Mesodermal cell (in vitro differentiated cells): ENCODE data around the gene ORC6. TPM values are rescaled to one million over a fixed set of nuclear protein-coding genes. Genes with fewer than 3 reads are reported as not detected.
"Not testable (repeated sequence)": the region's sequence is repeated elsewhere in the genome, so short reads cannot be mapped to it uniquely, and the experiment has no call there.

Experiments used
- H3K27ac ChIP-seq: 2 replicates; pipeline ENCODE4 v1.7.0; 2013; ENCODE audit warnings: mild to moderate bottlenecking, low read depth, low read length, moderate library complexity; ENCODE audit not compliant: severe bottlenecking
- H3K36me3 ChIP-seq: 2 replicates; pipeline ENCODE4 v1.7.1; 2013; ENCODE audit warnings: mild to moderate bottlenecking, low read length, moderate library complexity; ENCODE audit not compliant: control insufficient read depth, insufficient read depth
- H3K4me1 ChIP-seq: one replicate; pipeline ENCODE4 v1.7.1; 2013; ENCODE audit warnings: mild to moderate bottlenecking, low read length; ENCODE audit not compliant: insufficient read depth, control insufficient read depth, poor library complexity, severe bottlenecking
- H3K4me3 ChIP-seq: 2 replicates; pipeline ENCODE4 v1.7.0; 2013; ENCODE audit warnings: low read length, control low read depth, mild to moderate bottlenecking; ENCODE audit not compliant: insufficient read depth, poor library complexity, severe bottlenecking; ENCODE audit errors: extremely low read depth
- H3K9me3 ChIP-seq: 2 replicates; pipeline ENCODE4 v1.7.1; 2013; ENCODE audit warnings: mild to moderate bottlenecking, low read length, moderate library complexity; ENCODE audit not compliant: control insufficient read depth
- WGBS, 2 experiments: methylation state at CpG; one replicate each; pipeline ENCODE4 v1.1.5; 2013; ENCODE audit warnings: missing lambda C conversion rate in 2 of 2; ENCODE audit not compliant: insufficient coverage in 2 of 2; 5-methylcytosine and 5-hydroxymethylcytosine counted together
- polyA plus RNA-seq, 2 experiments: library from polyadenylated mRNA; stranded (reverse); fragments of 50-300 nt; gene quantifications; one replicate each; pipeline ENCODE4 v1.2.3, GENCODE V29; 2013

The ORC6 gene
- 40.0 TPM for polyA plus RNA-seq (2013, experiment 1 of 2)
- polyA plus RNA-seq (2013, experiment 2 of 2): 44.3 TPM

GRCh38 chr16:46689365-46690280, at the start of gene ORC6:
Gene ORC6 (plus strand): TSS chr16:46689659. CDS start chr16:46689706, 47 bp downstream.
- Histone ChIP-seq H3K27ac (peak within 1 kb of the TSS; percentile 97), H3K4me3 (peak within 1 kb of the TSS; percentile 93), H3K36me3 (peaks cover 30% of the 10 kb centered on the region), H3K4me1 (peaks cover 15% of the 10 kb centered on the region), H3K9me3 (no peaks in the 10 kb centered on the region)
- 0 to 1% methylated on average over 70 to 72 of the region's 79 CpGs for WGBS, 2 experiments

- H3K36me3 ChIP-seq: no peaks in the 10 kb centered on the region
- WGBS, 2 experiments: 81 to 94% methylated on average over 3 to 6 of the region's 8 CpGs
- no peak overlapping the region for H3K4me3 ChIP-seq
- H3K27ac ChIP-seq: no peak overlapping the region
- H3K9me3 ChIP-seq: no peaks in the 10 kb centered on the region
- peaks cover 6% of the 10 kb centered on the region for H3K4me1 ChIP-seq
These were observed 40.8 kb upstream of the ORC6 start for GRCh38 chr16:46648656-46649055.

GRCh38 chr16:46649588-46650253, 39.7 kb upstream of the ORC6 start:
- no peak overlapping the region for H3K4me3 ChIP-seq
- no peak overlapping the region for H3K27ac ChIP-seq
- peaks cover 3% of the 10 kb centered on the region for H3K36me3 ChIP-seq
- WGBS, 2 experiments: 94 to 96% methylated on average over 22 to 24 of the region's 27 CpGs
- peaks cover 6% of the 10 kb centered on the region for H3K4me1 ChIP-seq
- H3K9me3 ChIP-seq: no peaks in the 10 kb centered on the region

DNA sequence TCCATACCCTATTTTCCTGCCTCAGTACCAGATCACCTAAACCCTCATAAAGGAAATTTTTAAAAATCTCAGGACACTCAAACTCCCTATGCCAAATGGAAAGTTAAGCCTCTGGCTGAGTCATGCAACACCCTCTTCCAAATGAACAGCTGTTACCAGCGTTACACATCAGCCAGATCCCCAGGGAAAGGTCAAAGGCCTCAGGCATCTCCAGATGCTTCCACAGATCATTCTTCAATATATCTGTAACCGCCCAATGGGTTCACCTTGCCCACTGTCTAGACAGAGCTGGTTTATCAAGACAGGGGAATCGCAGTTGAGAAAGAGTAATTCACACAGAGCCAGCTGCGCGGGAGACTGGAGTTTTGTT, 39.2 kb upstream of the ORC6 start:
- H3K36me3 ChIP-seq: peaks cover 8% of the 10 kb centered on the region
- H3K4me1 ChIP-seq: peaks cover 6% of the 10 kb centered on the region
- no peak overlapping the region for H3K4me3 ChIP-seq
- WGBS, 2 experiments: 93 to 100% methylated on average over 4 to 5 of the region's 5 CpGs
- no peaks in the 10 kb centered on the region for H3K9me3 ChIP-seq
- no peak overlapping the region for H3K27ac ChIP-seq

- Histone ChIP-seq H3K4me3 (no peak overlapping the region), H3K36me3 (peaks cover 10% of the 10 kb centered on the region), H3K4me1 (peaks cover 6% of the 10 kb centered on the region), H3K27ac (no peak overlapping the region), H3K9me3 (no peaks in the 10 kb centered on the region)
- WGBS, 2 experiments: 97 to 100% methylated on average over 3 of the region's 3 CpGs
These were observed 38.2 kb upstream of the ORC6 start for GRCh38 chr16:46651305-46651704.

DNA sequence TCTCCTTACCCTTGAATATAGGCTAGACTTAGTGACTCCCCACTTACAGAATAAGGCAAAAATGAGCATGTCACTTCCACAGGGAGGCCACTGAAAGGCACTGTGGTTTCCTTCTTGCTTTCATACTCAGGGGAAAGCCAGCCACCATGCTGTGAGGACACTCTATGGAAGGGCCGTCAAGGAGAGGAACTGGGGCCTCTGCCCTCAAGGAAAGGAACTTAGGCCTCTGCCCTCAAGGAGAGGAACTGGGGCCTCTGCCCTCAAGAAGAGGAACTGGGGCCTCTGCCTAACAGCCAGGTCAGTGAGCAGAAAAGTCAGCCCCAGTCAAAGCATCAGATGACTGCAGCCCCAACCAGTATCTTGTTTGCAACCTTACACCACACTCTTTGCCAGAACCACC, 30.5 kb upstream of the ORC6 start:
- WGBS, 2 experiments: 77 to 86% methylated on average over 1 of the region's 1 CpG
- no peaks in the 10 kb centered on the region for H3K9me3 ChIP-seq
- H3K4me1 ChIP-seq: no peaks in the 10 kb centered on the region
- H3K27ac ChIP-seq: no peak overlapping the region
- H3K4me3 ChIP-seq: no peak overlapping the region
- peaks cover 77% of the 10 kb centered on the region for H3K36me3 ChIP-seq

DNA sequence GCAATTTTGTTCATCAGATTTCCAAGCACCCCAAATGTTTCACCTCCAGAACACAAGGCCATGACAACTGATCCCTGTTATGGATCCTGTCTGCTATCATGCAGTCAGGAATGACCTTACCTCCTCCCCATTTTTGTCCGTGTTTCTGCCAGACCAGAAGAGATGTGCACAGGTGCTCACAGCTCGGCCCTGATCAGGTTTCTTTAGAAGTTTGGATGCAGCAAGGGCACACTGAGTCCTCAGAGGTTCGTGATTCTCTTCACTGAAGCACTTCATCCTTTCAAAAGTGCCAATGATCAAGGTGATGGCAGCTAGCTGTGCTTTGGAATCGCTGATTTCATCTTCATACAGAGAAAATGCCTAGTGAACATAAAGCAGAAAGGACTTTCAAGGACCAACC, 27.3 kb upstream of the ORC6 start:
- H3K9me3 ChIP-seq: no peaks in the 10 kb centered on the region
- no peak overlapping the region for H3K27ac ChIP-seq
- WGBS, 2 experiments: 61 to 68% methylated on average over 3 to 4 of the region's 4 CpGs
- no peak overlapping the region for H3K4me3 ChIP-seq
- H3K4me1 ChIP-seq: no peaks in the 10 kb centered on the region
- H3K36me3 ChIP-seq: peaks cover 91% of the 10 kb centered on the region

DNA sequence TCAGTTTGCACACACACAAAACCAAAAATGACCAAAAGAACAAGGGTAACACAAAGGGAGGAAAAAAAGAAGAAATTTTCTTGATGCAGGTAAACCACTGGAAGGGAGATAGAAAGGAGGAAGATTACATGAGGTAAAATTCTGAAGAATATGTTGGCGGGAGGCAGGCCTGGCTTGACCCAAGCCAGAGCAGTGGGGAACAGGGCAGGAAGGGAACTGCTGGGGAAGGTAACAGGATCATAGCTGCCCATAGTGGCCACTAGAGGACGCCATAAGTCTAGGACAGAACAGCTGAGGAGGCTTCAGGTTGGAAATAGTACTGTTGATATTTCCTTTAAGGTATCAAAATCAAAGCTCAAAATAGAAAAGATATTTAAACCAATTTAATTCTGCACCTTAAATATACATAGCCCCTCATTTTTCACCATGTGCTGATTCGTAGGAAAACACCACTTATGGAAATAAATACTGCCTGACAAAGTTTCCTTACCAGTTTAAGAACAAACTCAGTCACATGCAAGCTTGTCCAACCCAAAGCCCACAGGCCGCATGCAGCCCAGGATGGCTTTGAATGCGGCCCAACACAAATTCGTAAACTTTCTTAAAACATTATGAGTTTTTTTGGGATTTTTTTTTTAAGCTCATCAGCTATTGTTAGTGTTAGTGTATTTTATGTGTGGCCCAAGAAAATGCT, 16.0 kb upstream of the ORC6 start:
- WGBS, 2 experiments: 60 to 70% methylated on average over 2 to 4 of the region's 6 CpGs
- Histone ChIP-seq H3K9me3 (no peaks in the 10 kb centered on the region), H3K4me3 (no peak overlapping the region), H3K27ac (no peak overlapping the region), H3K4me1 (no peaks in the 10 kb centered on the region), H3K36me3 (peaks cover 84% of the 10 kb centered on the region)

- not testable (repeated sequence) for H3K4me1 ChIP-seq, H3K4me3 ChIP-seq, H3K27ac ChIP-seq, H3K9me3 ChIP-seq
- H3K36me3 ChIP-seq: peaks cover 67% of the 10 kb centered on the region
- no CpG with 5 or more reads among the region's 1 CpG for WGBS, 2 experiments
These were observed 11.5 kb upstream of the ORC6 start for GRCh38 chr16:46677943-46678342.

- Histone ChIP-seq H3K4me1 (peaks cover 12% of the 10 kb centered on the region), H3K36me3 (peaks cover 38% of the 10 kb centered on the region)
- not testable (repeated sequence) for H3K27ac ChIP-seq, H3K4me3 ChIP-seq, H3K9me3 ChIP-seq
- no CpG with 5 or more reads among the region's 2 CpGs for WGBS, 2 experiments
These were observed 7.6 kb upstream of the ORC6 start for GRCh38 chr16:46681867-46682266.
